Neural cell (in vitro differentiated cells): ENCODE data around the gene C1S. TPM values are rescaled to one million over a fixed set of nuclear protein-coding genes. Genes with fewer than 3 reads are reported as not detected.

Experiments
- H2AFZ ChIP-seq: fragments of 200-600, 300-800 bp; sonication (generic), shearing (Covaris generic); 2 replicates; pipeline ENCODE4 v1.6.0; 2014; ENCODE audit warnings: low read depth, mild to moderate bottlenecking, antibody characterized with exemption, low read length, moderate library complexity
- H3F3A ChIP-seq: fragments of 200-600 bp; shearing (Covaris generic); 2 replicates; pipeline ENCODE4 v1.6.1; 2016; ENCODE audit warnings: mild to moderate bottlenecking, moderate library complexity, mixed read lengths, antibody characterized with exemption, low read length; ENCODE audit not compliant: insufficient read depth, poor library complexity, severe bottlenecking
- H3K27ac ChIP-seq: fragments of 200-600, 300-800 bp; sonication (generic), shearing (Covaris generic); 2 replicates; pipeline ENCODE4 v1.5.1; 2014; ENCODE audit warnings: mild to moderate bottlenecking, low read length, moderate library complexity
- H3K27me3 ChIP-seq: fragments of 300-800, 200-600 bp; sonication (generic), shearing (Covaris generic); 2 replicates; pipeline ENCODE4 v1.6.0; 2014; ENCODE audit warnings: mild to moderate bottlenecking, low read depth, low read length, moderate library complexity; ENCODE audit not compliant: insufficient read depth
- H3K36me3 ChIP-seq: fragments of 300-800, 200-600 bp; sonication (generic), shearing (Covaris generic); 2 replicates; pipeline ENCODE4 v1.5.1; 2014; ENCODE audit warnings: mild to moderate bottlenecking, antibody characterized with exemption, low read length, moderate library complexity; ENCODE audit not compliant: insufficient read depth
- H3K4me2 ChIP-seq: fragments of 300-800, 200-600 bp; sonication (generic), shearing (Covaris generic); 2 replicates; pipeline ENCODE4 v1.6.0; 2014; ENCODE audit warnings: mild to moderate bottlenecking, low read length
- H3K4me3 ChIP-seq: fragments of 300-800, 200-600 bp; sonication (generic), shearing (Covaris generic); 2 replicates; pipeline ENCODE4 v1.5.1; 2014; ENCODE audit warnings: mild to moderate bottlenecking, low read length, moderate library complexity
- H3K79me2 ChIP-seq: fragments of 200-600 bp; shearing (Covaris generic); replicated peaks from 2 replicates; pipeline ENCODE4 v1.6.0; 2014; ENCODE audit warnings: mild to moderate bottlenecking, low read length, moderate library complexity; ENCODE audit not compliant: insufficient read depth
- H3K9ac ChIP-seq: fragments of 300-800, 200-600 bp; sonication (generic), shearing (Covaris generic); 2 replicates; pipeline ENCODE4 v1.6.1; 2016; ENCODE audit warnings: mild to moderate bottlenecking, low read length, mixed read lengths
- H3K9me2 ChIP-seq: fragments of 200-600 bp; shearing (Covaris generic); 2 replicates; pipeline ENCODE4 v1.6.1; 2016; ENCODE audit warnings: mild to moderate bottlenecking, low read length, mixed read lengths; ENCODE audit not compliant: insufficient read depth
- H3K9me3 ChIP-seq: fragments of 200-600, 300-800 bp; sonication (generic), shearing (Covaris generic); 2 replicates; pipeline ENCODE4 v1.6.1; 2016; ENCODE audit warnings: mild to moderate bottlenecking, mixed run types, low read length, moderate library complexity, mixed read lengths
- H4K20me1 ChIP-seq: fragments of 200-600 bp; shearing (Covaris generic); 2 replicates; pipeline ENCODE4 v1.6.1; 2016; ENCODE audit warnings: mild to moderate bottlenecking, mixed run types; ENCODE audit not compliant: insufficient read depth
- CTCF ChIP-seq: fragments of 450-650 bp; IDR thresholded peaks from 2 replicates; pipeline ENCODE4 v1.5.1; 2014; ENCODE audit warnings: antibody characterized with exemption, mild to moderate bottlenecking, moderate library complexity; ENCODE audit not compliant: poor library complexity, severe bottlenecking
- EP300 ChIP-seq: fragments of 450-650 bp; conservative IDR thresholded peaks from 2 replicates; pipeline ENCODE4 v1.6.1; 2014; ENCODE audit warnings: antibody characterized with exemption, mild to moderate bottlenecking, moderate library complexity; ENCODE audit not compliant: poor library complexity, severe bottlenecking
- EZH2 ChIP-seq: fragments of 200-600, 300-800 bp; shearing (Covaris generic), sonication (generic); IDR thresholded peaks from 2 replicates; pipeline ENCODE4 v1.6.1; 2014; ENCODE audit warnings: antibody characterized with exemption, low read length, borderline replicate concordance, mild to moderate bottlenecking; ENCODE audit not compliant: insufficient read depth, poor library complexity, severe bottlenecking
- MXI1 ChIP-seq: fragments of 450-650 bp; conservative IDR thresholded peaks from 2 replicates; pipeline ENCODE4 v1.6.1; 2014; ENCODE audit warnings: antibody characterized with exemption, mild to moderate bottlenecking; ENCODE audit not compliant: poor library complexity, severe bottlenecking
- POLR2AphosphoS5 ChIP-seq: IDR thresholded peaks from 2 replicates; pipeline ENCODE4 v1.6.1; 2012
- RAD21 ChIP-seq: fragments of 450-650 bp; conservative IDR thresholded peaks from 2 replicates; pipeline ENCODE4 v1.6.1; 2014; ENCODE audit warnings: antibody characterized with exemption, mild to moderate bottlenecking, moderate library complexity
- REST ChIP-seq: IDR thresholded peaks from 2 replicates; pipeline ENCODE4 v1.6.1; 2012; ENCODE audit warnings: borderline replicate concordance
- SMC3 ChIP-seq: fragments of 450-650 bp; conservative IDR thresholded peaks from 2 replicates; pipeline ENCODE4 v1.6.1; 2014; ENCODE audit warnings: antibody characterized with exemption, mild to moderate bottlenecking, moderate library complexity; ENCODE audit not compliant: poor library complexity
- TAF1 ChIP-seq: IDR thresholded peaks from 2 replicates; pipeline ENCODE4 v1.6.1; 2012; ENCODE audit warnings: low read depth
- polyA plus RNA-seq: library from polyadenylated mRNA; depleted of rRNA; stranded (reverse); fragments of >200 nt; gene quantifications from 2 replicates; pipeline ENCODE4 v1.2.3, GENCODE V29; 2014

Gene C1S
- polyA plus RNA-seq, 1 donor from 2014 or later, result 4.9 TPM

GRCh38 chr12:7058163-7058845 is 2.2 kb upstream of the C1S start:
- Histone ChIP-seq H2AFZ (no peak overlapping the region), H4K20me1 (no peaks in the 10 kb centered on the region), H3K9me3 (no peaks in the 10 kb centered on the region), H3K4me2 (no peak overlapping the region), H3K4me3 (no peak overlapping the region), H3K9ac (no peak overlapping the region), H3K79me2 (no peaks in the 10 kb centered on the region), H3F3A (no peaks in the 10 kb centered on the region), H3K36me3 (no peaks in the 10 kb centered on the region), H3K27me3 (no peaks in the 10 kb centered on the region), H3K9me2 (no peaks in the 10 kb centered on the region), H3K27ac (no peak overlapping the region)
- TF ChIP-seq MXI1, result no peak
- TF ChIP-seq TAF1, result no peak
- no peak for TF ChIP-seq CTCF
- TF ChIP-seq SMC3, result no peak
- no peak for TF ChIP-seq EZH2
- no peak for TF ChIP-seq POLR2AphosphoS5
- no peak for TF ChIP-seq EP300
- no peak for TF ChIP-seq RAD21
- no peak for TF ChIP-seq REST

- H3K9me3 ChIP-seq, result no peaks in the 10 kb centered on the region
- H3K27me3 ChIP-seq, result no peaks in the 10 kb centered on the region
- H3K4me3 ChIP-seq, result no peak overlapping the region
- H3F3A ChIP-seq, result no peaks in the 10 kb centered on the region
- no peak overlapping the region for H3K27ac ChIP-seq
- TF ChIP-seq MXI1, result no peak
- no peak for TF ChIP-seq EP300
- no peak for TF ChIP-seq EZH2
- no peak for TF ChIP-seq TAF1
- TF ChIP-seq POLR2AphosphoS5, result no peak
- no peak for TF ChIP-seq REST
- TF ChIP-seq RAD21, result no peak
- no peak for TF ChIP-seq CTCF
- TF ChIP-seq SMC3, result no peak
- H3K79me2 ChIP-seq, result no peaks in the 10 kb centered on the region
- no peak overlapping the region for H3K4me2 ChIP-seq
- H4K20me1 ChIP-seq, result no peaks in the 10 kb centered on the region
- H3K9ac ChIP-seq, result no peak overlapping the region
- H2AFZ ChIP-seq, result no peak overlapping the region
- H3K9me2 ChIP-seq, result no peaks in the 10 kb centered on the region
- no peaks in the 10 kb centered on the region for H3K36me3 ChIP-seq
These were observed 1.6 kb upstream of the C1S start for GRCh38 chr12:7058850-7059395.
